GM13976 (cell line): ENCODE data around the gene IFNA5.

Source experiments
- DNase-seq: peaks from one replicate; pipeline ENCODE4 v3.0.0; 2012; ENCODE audit warnings: low spot score
- CTCF ChIP-seq: IDR thresholded peaks from 2 replicates; pipeline ENCODE4 v1.5.1; 2012; ENCODE audit warnings: borderline replicate concordance, mild to moderate bottlenecking; ENCODE audit not compliant: insufficient read depth; ENCODE audit errors: extremely low read depth, missing control alignments, control extremely low read depth
- in situ Hi-C: fragments of 300-500 bp; cut with MboI; formaldehyde crosslinking; loops from one replicate; pipeline ENCODE4 v1.12.0; 2022; ENCODE audit warnings: low sequenced_read_pairs, mixed read lengths, inconsistent platforms; ENCODE audit not compliant: unreplicated experiment

IFNA5 gene

GRCh38 chr9:21294904-21295538 is 10.1 kb downstream of the IFNA5 start:
- no peak for TF ChIP-seq CTCF
- DNase-seq, result no peak
- in situ Hi-C loops, result no loop called here

GRCh38 chr9:21294364-21294774 is 10.7 kb downstream of the IFNA5 start:
- DNase-seq, result no peak
- TF ChIP-seq CTCF, result no peak
- in situ Hi-C loops, result no loop called here

GRCh38 chr9:21289848-21290247 is 15.3 kb downstream of the IFNA5 start:
- no peak for TF ChIP-seq CTCF
- in situ Hi-C loops, result no loop called here
- no peak for DNase-seq

- no peak for DNase-seq
These were observed 17.8 kb downstream of the IFNA5 start for GRCh38 chr9:21287280-21287679.

GRCh38 chr9:21286659-21287058 is 18.5 kb downstream of the IFNA5 start:
- no peak for TF ChIP-seq CTCF
- no peak for DNase-seq
- in situ Hi-C loops, result no loop called here

More at GRCh38 chr9:21287280-21287679, 17.8 kb downstream of the IFNA5 start:
- in situ Hi-C loops, result no loop called here
- no peak for TF ChIP-seq CTCF

GRCh38 chr9:21286099-21286498 is 19.0 kb downstream of the IFNA5 start:
- TF ChIP-seq CTCF, result no peak
- in situ Hi-C loops, result no loop called here
- DNase-seq, result no peak
